T-helper 1 cell treated with Interleukin-12 subunit alpha and Interleukin-12 subunit beta and Interleukin-4 antibody, amounts not matched to agents 30 ng/mL and 1 ng/mL, for 36 hours (primary cell): ENCODE data around the gene SAMD10. TPM values are rescaled to one million over a fixed set of nuclear protein-coding genes. Genes with fewer than 3 reads are reported as not detected.
"Not testable (repeated sequence)": the region's sequence is repeated elsewhere in the genome, so short reads cannot be mapped to it uniquely, and the experiment has no call there.

Experiments
- intact Hi-C: fragments of 100-400 bp; cut with micrococcal nuclease; formaldehyde crosslinking; loops from one replicate; pipeline ENCODE4 v1.15.1; 2024
- total RNA-seq: library from RNA; stranded (reverse); gene quantifications from 2 replicates; pipeline ENCODE4 v1.2.3, GENCODE V29; 2022

The SAMD10 gene
- total RNA-seq, 1 donor from 2014 or later = 44.0 TPM

GRCh38 chr20:63944078-63944941 is 35.1 kb downstream of the SAMD10 start:
- intact Hi-C loops = no loop called here

GRCh38 chr20:63943808-63944077 is 35.7 kb downstream of the SAMD10 start:
- intact Hi-C loops = no loop called here

- intact Hi-C loops = no loop called here
Observed at GRCh38 chr20:63942969-63943807, 36.3 kb downstream of the SAMD10 start.

- intact Hi-C loops = no loop called here
Observed at GRCh38 chr20:63942250-63942951, 37.0 kb downstream of the SAMD10 start.

GRCh38 chr20:63941282-63942081 is 38.0 kb downstream of the SAMD10 start:
- intact Hi-C loops = loop anchor here (1.0 to 2.0 kb wide), 4 partner anchors 39 to 388 kb away; partner anchors contain the start of gene TPD52L2

GRCh38 chr20:63940472-63941266 is 38.8 kb downstream of the SAMD10 start:
- intact Hi-C loops = loop anchor here (1.0 to 2.0 kb wide), 4 partner anchors 38 to 387 kb away; partner anchors contain the start of gene TPD52L2

- intact Hi-C loops = loop anchor here (2.0 kb wide), 2 partner anchors 37 to 75 kb away; partner anchors contain the start of gene TPD52L2
Observed at GRCh38 chr20:63940071-63940471, 39.4 kb downstream of the SAMD10 start.

- intact Hi-C loops = no loop called here
Observed at GRCh38 chr20:63939061-63939935, 40.1 kb downstream of the SAMD10 start.

GRCh38 chr20:63937596-63937995 is 41.8 kb downstream of the SAMD10 start:
- intact Hi-C loops = no loop called here

GRCh38 chr20:63935447-63935846 is 44.0 kb downstream of the SAMD10 start:
- intact Hi-C loops = no loop called here

- intact Hi-C loops = no loop called here
Observed at GRCh38 chr20:63934271-63935068, 45.0 kb downstream of the SAMD10 start.

- intact Hi-C loops = no loop called here
Observed at GRCh38 chr20:63933646-63934045, 45.8 kb downstream of the SAMD10 start.

- intact Hi-C loops = no loop called here
Observed at GRCh38 chr20:63932606-63933160, 46.8 kb downstream of the SAMD10 start.

- intact Hi-C loops = no loop called here
Observed at GRCh38 chr20:63931735-63932134, 47.7 kb downstream of the SAMD10 start.

- intact Hi-C loops = no loop called here
Observed at GRCh38 chr20:63930971-63931553, 48.4 kb downstream of the SAMD10 start.

GRCh38 chr20:63929473-63929883 is 50.0 kb downstream of the SAMD10 start:
- intact Hi-C loops = not testable (repeated sequence)

- intact Hi-C loops = no loop called here
Observed at GRCh38 chr20:63929071-63929470, 50.4 kb downstream of the SAMD10 start.
